Activated T-cell treated with anti-CD3 and anti-CD28 coated beads for 1 hour (primary cell): ENCODE measurements around the gene PIR.

ENCODE experiments used
- DNase-seq: peaks from one replicate; pipeline ENCODE4 v3.0.0-alpha.2; 2020; ENCODE audit warnings: low read depth

The PIR gene

DNA sequence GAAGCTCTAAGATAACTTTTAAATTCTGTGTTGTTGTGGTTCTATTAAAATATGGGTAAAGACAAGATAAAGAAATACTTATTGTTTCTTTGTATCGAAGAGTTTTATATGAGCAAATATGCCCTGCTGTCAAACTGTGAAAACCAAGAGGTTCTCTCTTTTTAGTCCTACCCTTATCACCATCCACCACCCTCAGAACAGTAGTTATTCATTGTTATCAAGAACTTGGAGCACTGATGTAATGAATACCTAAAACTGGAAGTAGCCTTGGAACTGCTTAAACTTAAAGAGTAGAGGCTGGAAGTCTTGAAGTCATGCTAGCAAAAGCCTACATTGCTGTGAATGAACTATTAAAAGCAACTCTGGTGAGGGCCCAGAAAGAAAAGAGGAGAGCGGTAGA, 9.2 kb downstream of the PIR start:
- no peak for DNase-seq

DNA sequence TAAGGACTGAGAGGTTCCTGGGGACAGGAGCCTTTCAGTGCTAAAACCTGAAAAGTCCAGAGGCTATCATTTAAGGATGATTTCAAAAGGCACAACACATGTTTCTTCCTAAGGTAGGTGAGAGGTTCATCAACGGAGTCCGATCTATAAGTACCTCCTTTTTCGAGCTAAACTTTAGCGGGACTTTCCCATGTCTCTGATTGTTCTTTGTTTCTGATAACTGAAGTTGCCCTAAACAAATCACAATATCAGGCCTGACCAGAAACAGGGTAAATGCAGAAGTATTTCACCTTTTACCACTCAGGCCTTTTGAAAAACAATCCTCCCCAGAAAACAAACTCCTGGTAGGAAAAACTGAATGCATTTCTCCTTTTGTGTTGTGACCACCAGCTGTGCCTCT, 17.6 kb downstream of the PIR start:
- DNase-seq: no peak

DNA sequence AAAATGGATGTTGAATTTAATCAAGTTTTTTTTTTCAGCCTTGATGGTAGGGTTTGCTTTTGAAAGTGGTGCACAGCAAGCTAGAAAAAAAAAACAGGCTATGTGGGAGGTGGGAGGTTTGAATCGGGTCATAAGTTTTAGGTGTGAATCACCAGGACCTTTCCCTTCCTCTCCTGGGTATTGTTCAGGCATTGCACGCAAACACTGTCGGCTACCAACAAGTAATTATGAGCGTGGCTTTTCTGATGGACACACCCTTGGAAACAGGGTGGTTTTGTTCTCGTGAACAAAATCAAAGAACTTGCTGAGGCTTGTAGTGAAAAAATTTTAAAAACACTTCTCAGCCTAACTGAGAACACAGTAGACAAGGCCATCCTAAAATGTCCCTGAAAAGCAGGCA, 18.1 kb downstream of the PIR start:
- DNase-seq: no peak

DNA sequence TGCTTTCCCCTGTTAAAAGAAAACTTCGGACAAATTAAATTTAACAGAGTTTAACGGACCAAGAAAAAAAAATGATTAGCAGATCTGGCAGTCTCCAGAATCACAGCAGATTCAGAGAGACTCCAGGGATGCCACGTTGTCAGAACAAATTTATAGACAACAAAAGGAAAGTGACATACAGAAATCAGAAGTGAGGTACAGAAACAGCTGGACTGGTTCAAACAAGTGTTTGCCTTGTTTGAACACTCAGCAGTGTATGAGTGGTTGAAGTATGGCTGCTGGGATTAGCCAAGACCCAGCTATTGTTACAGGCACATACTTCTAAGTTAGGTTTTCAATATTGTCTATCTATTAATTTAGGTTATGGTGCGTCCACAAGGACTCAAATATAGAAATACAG, 19.1 kb downstream of the PIR start:
- no peak for DNase-seq

DNA sequence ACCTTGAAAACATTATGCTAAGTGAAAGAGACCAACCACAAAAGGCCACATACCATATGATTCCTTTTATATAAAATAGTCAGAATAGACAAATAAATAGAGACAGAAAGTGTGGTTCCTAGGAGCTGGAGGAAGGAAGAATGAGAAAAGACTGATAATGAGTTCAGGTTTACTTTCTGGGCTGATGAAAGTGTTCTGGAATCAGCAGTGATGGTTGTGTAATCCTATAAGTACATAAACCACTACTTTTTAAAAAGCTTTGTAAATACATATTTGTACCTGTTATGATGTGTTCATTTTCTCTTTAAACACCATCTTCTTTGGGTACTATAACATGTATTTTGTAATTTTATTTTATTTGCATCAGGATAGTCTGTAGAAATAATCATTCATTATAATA, 20.6 kb downstream of the PIR start:
- DNase-seq: no peak

DNA sequence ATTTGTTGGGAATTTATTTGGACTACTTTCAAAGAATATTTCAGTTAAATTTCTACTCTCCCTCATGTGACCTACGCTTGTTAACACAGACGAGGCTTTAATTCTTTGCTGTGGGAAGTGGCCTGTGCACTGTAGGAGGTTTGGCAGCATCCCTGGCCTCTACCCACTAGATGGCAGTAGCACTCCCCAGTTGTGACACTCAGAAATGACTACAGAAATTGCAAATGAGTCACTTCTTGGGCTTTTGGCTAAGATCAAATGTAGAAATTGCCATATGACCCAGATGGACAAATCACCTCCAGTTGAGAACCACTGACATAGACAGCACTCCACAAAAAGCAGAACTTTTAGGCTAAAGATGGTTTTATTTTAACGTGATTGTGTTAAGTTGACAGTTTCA, 22.1 kb downstream of the PIR start:
- peak; percentile 15 for DNase-seq

DNA sequence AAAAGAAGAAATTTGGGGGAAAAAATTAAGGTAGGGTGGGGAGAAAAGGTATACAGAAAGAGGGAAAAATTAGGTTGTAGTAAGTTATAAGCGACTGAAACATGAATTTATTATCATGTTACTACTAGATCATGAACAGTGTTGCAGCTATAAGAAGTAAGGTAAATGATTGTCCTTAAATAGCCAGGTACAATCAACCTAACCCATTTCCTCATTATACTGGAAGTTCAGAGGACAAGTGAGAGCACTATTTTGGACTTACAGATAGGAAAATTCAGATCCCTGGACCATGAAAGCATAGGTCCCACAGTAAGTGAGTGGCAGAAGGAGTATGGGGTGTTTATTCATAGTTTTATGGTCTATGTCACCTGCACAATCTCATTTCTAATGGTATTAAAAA, 23.5 kb downstream of the PIR start:
- DNase-seq: no peak

DNA sequence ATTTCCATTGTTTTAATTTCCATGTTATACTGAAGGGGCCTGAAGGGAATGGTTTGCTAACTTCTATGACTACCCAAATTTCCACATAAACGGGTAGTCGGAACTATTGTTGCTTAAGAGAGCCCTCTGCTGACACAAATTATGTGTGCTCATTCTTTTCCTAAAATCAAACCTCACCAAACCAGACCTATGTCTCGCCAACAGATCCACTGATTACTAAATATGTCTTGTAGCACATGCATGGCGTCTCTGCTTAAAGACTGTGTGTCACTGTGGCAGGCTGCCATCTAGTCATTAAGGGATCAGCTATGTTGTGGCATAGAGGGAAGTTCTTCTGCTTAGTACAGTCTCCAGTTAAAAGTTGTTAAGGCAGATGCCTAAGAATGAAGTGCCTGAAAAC, 25.1 kb downstream of the PIR start:
- no peak for DNase-seq

DNA sequence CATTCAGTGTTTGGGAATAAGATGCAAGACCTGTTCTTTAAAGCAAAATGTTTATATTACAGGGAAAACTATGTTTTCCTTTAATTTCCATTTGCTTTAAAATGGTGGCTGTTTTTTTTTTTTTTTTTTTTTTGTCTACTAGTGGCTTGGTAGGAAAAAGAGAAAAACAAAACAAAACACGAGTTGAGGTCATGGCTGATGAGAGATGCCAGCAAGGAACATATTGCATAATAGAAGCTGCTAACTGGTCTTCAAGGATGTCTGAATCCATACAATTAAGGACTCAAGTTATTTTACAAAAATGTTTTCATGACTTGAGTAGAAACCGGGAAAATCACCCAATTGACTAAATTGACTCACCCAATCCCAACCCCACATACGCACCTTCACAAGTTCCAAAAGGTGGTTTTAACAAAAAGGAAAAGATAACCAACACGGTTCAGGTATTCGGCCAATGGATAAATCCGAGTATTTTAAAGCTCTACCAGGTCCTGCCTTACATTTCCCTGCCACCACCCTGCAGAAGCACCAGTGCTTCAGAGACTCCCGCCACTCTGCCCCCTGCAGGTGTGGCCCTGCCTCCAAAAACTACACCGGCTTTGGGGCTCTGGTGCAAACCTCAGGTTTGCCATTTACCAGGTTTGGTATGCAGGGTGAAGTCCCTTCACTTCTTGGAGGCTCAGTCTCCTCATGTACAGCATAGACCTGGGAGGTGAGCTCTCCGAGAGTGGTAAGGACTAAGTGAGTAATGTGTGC, 27.1 kb downstream of the PIR start:
- no peak for DNase-seq

DNA sequence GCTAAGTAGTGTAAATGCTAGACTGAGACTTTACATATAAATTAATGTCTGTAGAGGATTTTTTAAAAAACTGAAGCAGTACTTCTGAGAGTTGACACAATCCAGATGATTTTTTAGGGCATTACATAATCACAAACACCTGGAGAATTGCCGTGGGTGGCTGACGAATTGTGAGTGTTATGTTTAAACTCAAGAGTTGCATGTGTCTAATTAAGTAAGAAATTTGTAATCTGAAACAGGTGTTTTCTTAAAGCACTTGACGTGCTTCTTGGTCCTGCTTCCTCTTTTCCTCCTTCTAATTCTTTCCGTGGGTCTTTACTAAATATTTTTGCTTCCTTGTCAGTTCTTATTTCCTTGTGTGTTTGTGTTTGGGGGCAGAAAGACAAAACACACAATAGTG, 27.8 kb downstream of the PIR start:
- DNase-seq: no peak

DNA sequence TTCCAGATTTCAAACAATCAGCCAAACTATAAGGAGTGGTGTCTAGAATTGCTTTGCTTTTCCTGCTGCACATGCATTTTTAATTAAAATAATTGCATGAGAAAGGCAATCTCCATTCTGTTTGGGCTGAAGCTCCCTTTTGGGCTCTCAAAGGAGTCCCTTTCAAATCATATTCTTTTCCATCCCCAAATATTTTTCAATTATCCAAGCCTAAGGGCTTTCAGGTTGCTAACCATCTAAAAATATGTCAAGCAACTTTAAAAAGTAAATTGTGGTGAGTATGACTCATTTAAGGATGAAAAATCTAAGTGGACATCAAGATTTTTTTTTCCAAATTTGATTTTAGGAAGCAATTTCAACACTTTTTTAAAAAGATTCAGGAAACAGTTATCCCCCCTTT, 28.4 kb downstream of the PIR start:
- DNase-seq: no peak

DNA sequence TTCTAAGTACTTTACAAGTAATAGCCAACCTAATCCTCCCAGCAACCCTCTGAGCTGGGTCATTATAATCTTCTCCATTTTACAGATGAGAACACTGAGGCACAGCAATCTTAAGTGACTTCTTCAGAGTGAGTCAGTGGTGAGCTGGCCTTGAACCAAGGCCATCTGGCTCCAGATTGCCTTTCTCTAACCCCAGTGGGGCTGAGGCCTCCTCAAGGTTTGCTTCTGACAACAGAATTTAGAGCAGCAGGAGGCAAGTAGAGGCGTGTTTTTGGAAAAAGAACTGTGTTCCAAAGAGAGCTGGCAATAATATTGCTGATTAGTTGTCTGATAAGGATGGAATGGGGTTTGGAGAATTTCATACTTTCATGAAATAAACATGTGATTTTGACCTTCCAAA, 41.2 kb downstream of the PIR start:
- DNase-seq: no peak

DNA sequence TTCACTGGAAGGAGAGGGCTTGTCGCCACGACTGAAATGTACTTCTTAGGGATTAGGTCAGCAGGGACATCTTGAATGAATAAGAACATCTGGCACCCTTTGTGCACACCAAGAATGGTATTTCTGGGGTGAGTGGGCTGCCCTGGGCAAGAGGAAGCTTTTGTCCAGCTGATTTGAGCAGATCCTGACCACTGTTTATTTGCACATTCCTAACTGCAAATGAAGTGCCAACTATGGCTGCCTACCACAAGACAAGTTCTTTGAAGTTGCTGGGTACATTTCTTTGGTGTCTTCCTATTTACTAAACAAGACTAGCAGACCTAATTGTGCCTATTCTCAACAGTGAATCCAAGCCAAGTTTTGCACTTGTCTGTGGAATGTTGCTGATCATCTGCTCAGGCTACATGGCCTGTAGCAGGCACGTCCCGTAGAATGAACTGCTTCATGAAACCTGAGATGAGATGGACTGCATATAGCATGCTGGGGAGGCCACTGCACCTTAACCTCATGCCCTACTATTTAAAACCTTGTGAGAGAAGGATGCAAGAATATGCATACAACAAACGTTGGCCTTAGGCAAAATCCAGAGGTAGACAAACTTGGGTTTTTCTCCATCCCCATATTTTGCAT, 45.0 kb downstream of the PIR start:
- no peak for DNase-seq

DNA sequence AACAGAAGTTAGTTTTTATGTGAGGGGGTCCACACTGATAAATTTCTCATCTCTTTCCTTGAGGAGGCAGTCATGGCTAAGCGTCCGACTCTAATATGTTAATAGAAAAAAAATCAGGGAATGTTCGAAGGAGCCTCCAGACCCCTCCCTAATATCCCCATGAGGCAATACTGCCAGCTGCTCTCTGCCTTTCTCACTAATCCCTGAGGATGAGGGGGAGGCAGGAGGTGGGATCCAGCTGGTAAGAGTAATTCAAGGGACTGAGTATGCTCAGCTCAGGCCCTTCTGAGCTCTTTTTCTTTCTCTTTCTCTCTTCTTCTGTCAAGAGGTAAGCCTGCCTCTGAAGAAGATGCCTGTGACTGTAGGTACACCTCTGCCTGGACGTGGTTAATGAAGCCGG, 51.7 kb downstream of the PIR start:
- no peak for DNase-seq

DNA sequence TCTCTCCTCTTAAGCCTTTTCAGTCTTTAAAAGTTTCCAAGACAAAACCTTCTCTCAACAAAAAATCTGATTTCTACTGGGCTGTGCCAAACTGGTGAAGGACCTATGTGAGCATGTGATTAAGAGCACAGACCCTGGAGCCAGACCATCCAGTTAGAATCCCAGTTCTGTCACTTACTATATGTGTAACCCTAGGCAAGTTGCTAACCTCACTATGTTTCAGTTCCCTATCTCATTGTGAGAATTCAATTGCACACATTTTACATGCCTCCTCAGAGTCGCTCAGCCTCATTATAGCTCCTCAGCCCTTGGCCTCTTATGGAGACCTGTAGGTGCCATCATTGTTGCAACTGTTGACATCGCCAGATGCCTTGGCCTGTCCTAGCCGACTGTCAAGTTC, 54.8 kb downstream of the PIR start:
- DNase-seq: no peak

DNA sequence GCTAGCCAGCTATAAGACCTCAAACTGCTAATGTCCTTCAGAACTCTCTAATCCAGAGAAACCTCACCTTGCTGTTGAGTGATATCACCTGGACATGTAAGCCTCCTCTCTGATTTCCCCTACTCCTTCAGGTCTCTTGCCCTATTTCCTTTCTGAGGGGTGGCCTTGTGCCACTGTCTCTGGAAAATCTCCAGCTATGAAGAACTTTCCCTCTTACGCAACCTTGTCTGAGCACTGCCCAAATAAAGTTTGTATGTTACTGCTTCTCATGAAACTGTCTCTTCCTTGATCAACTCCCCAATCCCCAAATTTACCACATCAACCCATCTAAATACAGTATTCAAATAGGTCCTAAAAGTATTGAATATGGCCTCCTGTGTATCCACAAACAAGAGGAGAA, 55.4 kb downstream of the PIR start:
- DNase-seq: no peak

DNA sequence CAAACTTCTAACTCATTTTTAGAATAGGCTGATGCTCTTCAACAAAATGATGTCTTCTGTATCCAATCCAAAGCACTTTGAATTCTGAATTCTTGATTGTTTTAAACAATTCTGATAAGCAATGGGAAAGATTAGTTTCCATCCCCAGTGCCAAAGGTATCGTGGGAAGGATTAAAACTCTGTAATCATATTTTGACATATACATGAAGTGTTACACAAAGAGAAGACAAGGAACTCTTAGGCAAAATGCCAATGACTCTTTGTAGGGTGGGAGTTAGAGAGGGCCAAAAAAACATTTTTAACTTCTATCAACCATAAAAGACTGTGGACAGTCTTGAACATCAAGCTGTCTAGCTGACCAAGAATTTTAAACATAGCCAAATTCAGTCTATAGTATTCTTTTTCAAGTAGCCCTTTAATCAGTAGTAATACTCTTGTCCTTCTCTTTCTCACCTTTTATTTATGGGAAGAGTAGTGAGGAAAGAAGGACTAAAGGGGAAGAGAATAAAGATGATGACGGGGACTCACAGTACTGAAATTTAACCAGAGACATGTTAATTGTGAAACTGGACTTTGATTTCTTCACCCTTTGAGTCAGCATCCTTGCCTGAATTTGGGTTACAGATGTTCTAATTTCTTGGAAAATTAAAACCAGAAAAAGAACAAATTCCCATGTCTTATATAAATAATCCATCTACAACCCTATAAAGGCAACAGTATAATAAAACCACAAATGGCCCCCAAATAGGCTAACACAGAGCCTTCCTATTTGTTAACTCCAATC, 57.1 kb downstream of the PIR start:
- DNase-seq: no peak

DNA sequence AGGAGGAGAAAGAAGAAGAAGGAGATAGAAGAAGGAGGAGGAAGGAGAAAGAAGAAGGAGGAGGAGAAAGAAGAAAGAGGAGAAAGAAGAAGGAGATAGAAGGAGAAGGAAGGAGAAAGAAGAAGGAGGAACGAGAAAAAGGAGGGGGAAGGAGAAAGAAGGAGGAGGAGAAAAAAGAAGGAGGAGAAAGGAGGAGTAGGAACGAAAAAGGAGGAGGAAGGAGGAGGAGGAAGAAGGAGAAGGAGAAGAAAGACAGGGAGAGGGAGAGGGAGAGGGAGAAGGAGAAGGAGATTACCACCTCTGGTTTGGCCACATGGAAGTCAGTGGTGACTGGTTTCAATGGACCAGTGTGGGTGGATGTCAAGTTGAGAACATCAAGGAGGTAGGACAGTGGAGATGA, 58.9 kb downstream of the PIR start:
- DNase-seq: no peak

DNA sequence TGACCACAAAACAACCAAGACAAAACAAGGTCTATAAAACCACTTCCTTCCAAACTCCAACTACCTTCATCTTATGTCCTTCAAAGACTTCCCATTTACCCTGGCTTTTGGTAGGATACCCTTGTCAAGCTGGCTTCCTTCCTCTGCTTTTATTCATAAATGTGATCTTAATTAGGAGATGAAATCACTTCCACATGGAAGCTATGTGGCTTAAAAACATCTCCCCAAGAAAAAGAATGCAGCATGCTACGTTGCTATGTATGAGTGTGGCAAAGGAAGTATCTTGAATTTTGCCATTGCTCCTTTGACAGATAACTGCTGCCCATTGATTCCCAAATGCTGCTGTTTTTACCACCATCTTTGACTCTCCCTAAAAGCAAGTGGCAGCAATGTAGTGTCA, 62.5 kb downstream of the PIR start:
- no peak for DNase-seq

DNA sequence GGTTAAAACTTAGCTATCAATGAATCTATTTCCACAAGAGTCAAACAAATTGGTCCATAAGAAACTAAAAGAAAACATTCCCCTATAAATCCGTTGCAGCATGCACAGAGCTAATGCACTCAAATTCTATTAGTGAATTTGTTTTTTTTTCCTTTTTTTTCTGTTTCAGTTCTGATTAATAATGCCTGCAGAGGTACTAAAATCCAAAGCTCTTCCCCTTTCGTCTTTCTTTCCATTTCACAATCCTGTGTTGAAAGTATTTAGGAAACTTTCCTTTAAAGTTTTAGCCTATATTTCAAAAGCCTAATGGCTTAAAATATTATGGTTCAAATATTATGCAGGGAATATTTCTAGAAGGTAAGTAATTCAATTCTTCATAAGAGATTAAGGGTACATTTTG, 63.1 kb downstream of the PIR start:
- no peak for DNase-seq

DNA sequence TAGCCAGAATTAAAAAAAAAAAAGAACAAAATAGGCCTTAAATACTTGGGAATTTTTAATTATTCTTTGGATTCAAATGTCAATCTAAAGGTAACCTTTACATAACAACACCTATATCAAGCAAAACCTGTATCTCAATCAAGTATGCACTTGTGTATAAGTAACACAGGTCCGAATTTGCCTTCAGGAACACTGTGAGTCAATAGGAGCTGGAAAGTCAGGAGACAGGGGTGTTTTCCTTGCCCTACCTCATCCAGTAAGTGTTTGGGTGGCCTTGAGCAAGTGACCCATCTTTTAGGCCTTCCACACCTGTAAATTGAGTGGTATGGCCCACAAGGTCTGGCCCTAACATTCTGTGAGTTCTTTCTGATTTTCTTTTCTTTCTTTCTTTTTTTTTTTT, 68.1 kb downstream of the PIR start:
- DNase-seq: no peak

DNA sequence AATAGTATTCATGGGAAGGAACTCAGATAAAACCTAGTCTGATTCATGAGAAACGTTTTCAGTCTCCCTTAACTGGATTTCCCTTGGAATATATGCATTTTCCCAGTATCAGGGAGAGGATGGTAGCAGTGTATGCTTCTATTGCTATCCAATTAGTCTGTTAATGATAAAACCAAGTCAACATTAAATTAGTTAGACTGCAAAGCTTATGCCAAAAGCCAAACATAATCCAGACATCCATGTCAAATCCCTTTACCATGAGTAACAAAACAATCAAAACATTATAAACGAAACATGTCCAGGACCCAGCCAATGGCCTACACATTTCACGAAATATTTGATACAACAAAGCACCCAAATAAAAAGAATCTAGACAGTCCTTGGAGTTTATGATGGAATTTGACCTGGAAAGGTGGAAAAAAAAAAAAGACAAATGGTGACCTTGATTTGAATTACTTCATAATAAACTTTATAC, 74.4 kb downstream of the PIR start:
- DNase-seq: no peak

DNA sequence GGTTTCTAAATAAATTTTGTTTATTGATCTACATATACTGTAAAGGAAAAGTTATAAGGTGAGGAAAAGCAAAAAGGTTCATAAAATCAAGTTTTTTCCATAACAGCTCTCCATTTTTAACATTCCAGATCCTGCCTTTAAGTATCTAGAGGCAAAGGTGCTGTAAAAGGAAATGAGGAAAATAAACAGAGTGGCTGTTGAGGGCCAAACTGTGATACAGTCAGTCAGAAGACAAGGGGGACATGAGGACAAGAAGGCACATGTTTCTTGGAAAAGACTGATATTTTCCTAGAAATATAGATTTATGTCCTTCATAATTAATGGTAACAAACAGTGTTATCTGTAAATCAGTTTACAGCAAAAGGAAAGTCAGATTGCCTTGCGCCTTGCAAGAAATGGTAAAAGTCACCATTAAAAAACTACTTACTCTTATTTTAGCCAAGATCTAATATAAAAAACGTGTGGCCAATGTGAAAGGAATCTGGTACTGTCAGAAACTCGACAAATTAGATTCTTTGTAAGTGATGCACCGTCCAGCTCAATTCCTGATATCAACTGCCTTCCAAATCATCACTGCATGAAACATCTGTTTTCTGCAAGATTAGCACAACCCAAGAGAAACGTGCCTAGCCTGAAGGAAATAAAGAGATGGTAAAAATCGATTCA, 75.0 kb downstream of the PIR start:
- DNase-seq: no peak
